HG02763 (cell line): ENCODE measurements around the gene CCDC92.
"Not testable (repeated sequence)": the region's sequence is repeated elsewhere in the genome, so short reads cannot be mapped to it uniquely, and the experiment has no call there.

Source experiments
- ATAC-seq: cut with Tn5 transposase; IDR thresholded peaks from one replicate; pipeline ENCODE4 v1.9.1; 2021; ENCODE audit warnings: mild to moderate bottlenecking, moderate library complexity; ENCODE audit not compliant: unreplicated experiment

The CCDC92 gene

DNA sequence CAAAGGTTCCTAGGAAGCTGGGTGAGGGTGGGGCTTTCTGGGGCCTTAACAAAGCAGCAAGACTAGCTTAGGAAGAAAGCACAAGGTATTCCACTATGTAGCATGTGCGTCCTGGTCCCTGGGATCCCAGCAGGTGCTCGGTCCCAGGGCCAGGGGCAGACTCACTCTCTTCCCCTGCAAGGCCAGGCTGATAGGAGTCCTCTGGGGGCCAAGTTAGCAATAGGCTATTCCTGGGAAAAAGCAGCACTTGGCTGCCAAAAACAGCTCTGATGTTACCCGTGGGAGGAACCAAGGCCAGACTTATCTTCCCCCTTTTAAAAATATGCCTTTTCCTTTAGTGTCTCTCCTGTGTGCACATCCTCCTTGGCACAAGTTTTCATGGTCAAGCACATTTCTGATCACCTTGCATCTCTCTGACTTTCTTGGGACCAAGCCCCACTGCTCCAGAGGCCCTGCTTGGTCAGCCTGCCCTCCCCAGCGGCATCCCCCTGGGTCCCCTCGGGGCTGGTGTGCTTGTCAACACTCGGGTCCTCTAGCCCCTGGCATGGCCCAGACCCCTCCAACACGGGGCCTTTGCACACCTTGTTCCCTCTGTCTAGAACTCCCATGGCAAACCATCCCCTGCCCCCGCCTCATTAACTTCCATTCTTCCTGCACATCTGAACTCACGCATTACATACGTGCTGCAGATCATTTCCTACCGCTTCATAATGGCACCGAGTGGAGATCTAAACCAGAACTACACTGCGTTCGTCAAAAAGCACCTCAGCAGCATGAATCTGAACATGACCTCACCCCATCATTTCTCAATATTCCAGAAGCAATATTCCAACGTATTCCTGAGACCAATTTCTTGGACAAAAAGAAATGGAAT lies 21.9 kb downstream of the CCDC92 start:
- no peak for ATAC-seq

DNA sequence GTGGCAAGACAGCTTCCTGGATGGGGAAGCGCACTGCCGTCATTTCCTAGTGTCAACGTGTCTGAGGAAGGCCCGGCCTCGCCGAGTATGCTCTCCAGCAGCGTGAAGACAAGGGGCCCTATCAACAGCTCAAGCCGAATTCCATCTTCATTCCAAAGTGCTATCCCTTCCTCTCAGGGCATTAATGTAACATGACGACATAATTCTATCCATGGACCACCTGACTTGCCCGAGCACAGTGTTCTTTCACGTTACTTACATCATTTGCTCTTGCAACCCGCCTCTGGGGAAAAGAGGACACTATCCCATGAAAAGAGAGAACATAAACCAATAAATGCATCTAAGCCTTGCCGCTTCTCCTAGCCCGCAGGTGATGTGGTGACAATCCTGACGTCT lies 22.9 kb downstream of the CCDC92 start:
- ATAC-seq: no peak

GRCh38 chr12:123948796-123949769 lies 23.5 kb downstream of the CCDC92 start:
- no peak for ATAC-seq

- ATAC-seq: no peak
Observed at GRCh38 chr12:123948401-123948795, 24.2 kb downstream of the CCDC92 start.

- ATAC-seq: not testable (repeated sequence)
Observed at GRCh38 chr12:123947531-123947930, 25.1 kb downstream of the CCDC92 start.

- not testable (repeated sequence) for ATAC-seq
Observed at GRCh38 chr12:123946516-123947505, 25.8 kb downstream of the CCDC92 start.

DNA sequence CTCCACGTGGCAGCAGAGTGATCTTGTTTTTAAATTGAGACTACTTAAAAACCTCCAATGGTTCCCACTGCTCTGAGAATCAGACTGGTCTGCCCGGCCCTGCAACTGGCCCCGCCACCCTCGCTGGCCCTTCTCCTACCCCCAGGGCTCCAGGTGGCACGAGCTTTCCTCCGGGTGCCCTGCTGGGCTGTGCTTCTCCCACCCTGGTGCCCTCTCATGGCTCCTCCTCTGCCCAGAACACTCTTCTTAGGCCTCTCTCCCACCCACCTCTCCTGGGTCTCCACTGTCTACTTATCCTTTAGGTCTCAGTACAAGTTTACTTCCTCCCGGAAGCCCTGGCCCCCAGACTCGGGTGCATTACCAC lies 26.5 kb downstream of the CCDC92 start:
- no peak for ATAC-seq

GRCh38 chr12:123945287-123946151 lies 27.1 kb downstream of the CCDC92 start:
- ATAC-seq: no peak

DNA sequence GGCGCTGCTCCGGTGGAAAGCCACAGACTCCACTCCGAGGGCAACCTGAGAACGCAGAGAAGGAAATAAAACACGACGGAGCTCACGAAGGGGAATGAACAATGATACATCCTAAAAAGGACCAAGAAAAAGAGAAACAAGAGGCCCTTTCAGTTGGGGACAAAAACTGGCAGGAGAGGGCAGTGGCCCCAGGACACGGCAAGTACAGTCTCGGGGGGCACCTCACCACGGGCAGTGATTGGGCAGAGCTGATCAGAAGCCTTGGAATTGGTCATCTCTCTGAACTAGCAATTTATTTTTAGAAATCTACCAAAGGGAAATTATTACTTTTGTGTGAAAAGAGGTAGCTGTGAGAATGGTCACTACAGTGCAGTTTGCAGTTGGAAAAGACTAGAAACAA lies 27.9 kb downstream of the CCDC92 start:
- no peak for ATAC-seq

DNA sequence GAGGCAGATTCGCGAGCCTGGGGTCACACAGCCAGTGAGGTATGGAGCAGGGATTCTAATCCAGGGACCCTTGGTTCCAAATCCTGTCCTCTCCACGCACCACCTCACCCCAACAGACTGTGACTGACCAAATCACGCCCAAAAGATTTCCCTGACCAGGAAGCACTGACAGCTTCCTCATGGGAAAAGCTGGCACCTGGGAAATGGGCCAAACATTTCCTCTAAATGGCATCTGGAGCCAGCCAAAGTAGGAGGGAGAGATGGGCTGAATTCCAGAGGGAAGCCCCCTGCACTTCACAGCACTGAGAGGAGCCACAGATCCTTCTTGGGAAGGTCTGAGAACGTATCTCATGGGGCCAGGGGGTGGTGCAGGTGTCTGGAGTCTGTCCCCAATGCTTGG lies 28.8 kb downstream of the CCDC92 start:
- ATAC-seq: no peak

GRCh38 chr12:123942911-123943648 lies 29.6 kb downstream of the CCDC92 start:
- no peak for ATAC-seq

GRCh38 chr12:123942238-123942653 lies 30.4 kb downstream of the CCDC92 start:
- no peak for ATAC-seq

GRCh38 chr12:123941624-123942237 lies 30.9 kb downstream of the CCDC92 start:
- no peak for ATAC-seq

GRCh38 chr12:123941000-123941399 lies 31.6 kb downstream of the CCDC92 start:
- no peak for ATAC-seq

- no peak for ATAC-seq
Observed at GRCh38 chr12:123940627-123940966, 32.0 kb downstream of the CCDC92 start.

GRCh38 chr12:123939716-123940626 lies 32.7 kb downstream of the CCDC92 start:
- ATAC-seq: no peak

DNA sequence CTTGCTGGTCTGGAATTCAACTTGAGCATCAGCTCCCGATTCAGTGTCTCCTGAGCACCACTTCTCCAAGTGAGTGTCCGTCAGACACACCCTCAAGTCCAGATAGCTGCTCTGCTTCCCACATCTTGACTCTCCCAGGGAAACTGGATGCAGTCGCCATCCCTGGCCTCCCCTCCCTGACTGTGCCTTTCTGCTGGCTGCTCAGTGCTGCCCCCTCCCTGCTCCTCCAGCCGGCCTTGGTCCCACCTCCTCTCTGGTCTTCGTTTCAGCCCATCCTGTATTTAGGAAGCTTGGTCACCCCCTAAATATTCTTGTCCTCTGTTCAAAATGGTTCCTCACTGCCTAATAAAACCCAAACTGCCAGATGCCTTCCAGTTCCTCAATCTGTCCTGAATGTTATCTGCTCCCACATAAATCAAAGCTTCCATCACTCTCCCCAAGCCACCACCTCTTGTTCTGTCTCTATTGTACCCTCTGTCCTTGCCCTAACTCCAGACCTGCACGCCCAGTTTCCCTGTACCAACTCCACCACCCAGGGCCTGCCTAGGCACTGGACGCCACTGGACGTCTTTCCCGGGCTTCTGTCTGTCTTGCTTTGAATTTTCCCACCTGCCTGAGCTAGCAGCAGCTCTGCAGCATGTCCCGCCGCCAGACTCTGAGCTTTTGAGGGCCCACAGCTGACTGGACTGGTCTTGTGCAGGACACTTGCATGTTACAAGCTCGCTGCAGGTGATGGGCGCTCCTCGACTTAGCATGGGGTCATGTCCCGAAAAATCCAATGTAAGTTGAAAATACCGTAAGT lies 33.8 kb downstream of the CCDC92 start:
- no peak for ATAC-seq
